Fibroblast of skin of right biceps (primary cell): Measurements from ENCODE around the gene LMNTD2.

ENCODE experiments used
- DNase-seq: peaks from one replicate; pipeline ENCODE4 v3.0.0-alpha.2; 2013

Gene LMNTD2

GRCh38 chr11:551131-551530, 9.4 kb downstream of the LMNTD2 start:
- no peak for DNase-seq

- DNase-seq: no peak
Observed at GRCh38 chr11:550746-551085, 9.8 kb downstream of the LMNTD2 start.

GRCh38 chr11:550021-550745, 10.4 kb downstream of the LMNTD2 start:
- no peak for DNase-seq

- DNase-seq: no peak
Observed at GRCh38 chr11:548700-549603, 11.6 kb downstream of the LMNTD2 start.

- no peak for DNase-seq
Observed at GRCh38 chr11:545171-545570, 15.4 kb downstream of the LMNTD2 start.

- no peak for DNase-seq
Observed at GRCh38 chr11:544817-545166, 15.7 kb downstream of the LMNTD2 start.

- no peak for DNase-seq
Observed at GRCh38 chr11:541433-541885, 19.1 kb downstream of the LMNTD2 start.

GRCh38 chr11:540583-541432, 19.7 kb downstream of the LMNTD2 start:
- no peak for DNase-seq

- DNase-seq: no peak
Observed at GRCh38 chr11:539971-540481, 20.5 kb downstream of the LMNTD2 start.

GRCh38 chr11:538431-539051, 22.0 kb downstream of the LMNTD2 start:
- DNase-seq: no peak

- DNase-seq: no peak
Observed at GRCh38 chr11:537622-538430, 22.7 kb downstream of the LMNTD2 start.

GRCh38 chr11:536841-537621, 23.5 kb downstream of the LMNTD2 start, which contains the start of gene LRRC56:
Gene LRRC56 (plus strand): TSS chr11:537527. CDS start chr11:540685, 3,158 bp downstream.
- peak; percentile 82 for DNase-seq

GRCh38 chr11:535519-536454, 24.8 kb downstream of the LMNTD2 start, which contains the start of gene HRAS:
Gene HRAS (minus strand): TSS chr11:535576.
- peak; percentile 94 for DNase-seq

GRCh38 chr11:535210-535518, 25.4 kb downstream of the LMNTD2 start:
- DNase-seq: no peak

GRCh38 chr11:534396-535209, 25.9 kb downstream of the LMNTD2 start:
- DNase-seq: no peak

- no peak for DNase-seq
Observed at GRCh38 chr11:533586-534395, 26.7 kb downstream of the LMNTD2 start.

- DNase-seq: no peak
Observed at GRCh38 chr11:532986-533585, 27.5 kb downstream of the LMNTD2 start.
